Caco-2 (cell line): ENCODE results near the gene EZR. TPM values are rescaled to one million over a fixed set of nuclear protein-coding genes. Genes with fewer than 3 reads are reported as not detected.
A peak's percentile ranks its signal among the peaks of the same experiment; 100 is the strongest.

Source experiments
- BruUV-seq: library from RNA; stranded (reverse); fragments of 400-500 nt; replicated peaks from 2 replicates; lab custom pipeline; 2021; lab: Mats Ljungman, UMichigan
- CTCF ChIA-PET: fragments of 300-600 bp; sonication (Branson Sonifier 250); formaldehyde crosslinking; loops from one replicate; lab custom pipeline; 2022; ENCODE audit warnings: antibody characterized with exemption; lab: Charles Lee
- POLR2A ChIA-PET: fragments of 300-600 bp; sonication (Branson Sonifier 250); formaldehyde crosslinking; loops from one replicate; lab custom pipeline; 2022; ENCODE audit warnings: antibody characterized with exemption; lab: Charles Lee
- DNase-seq, 2 experiments: peaks; one replicate each; pipeline versions ENCODE4 v3.0.0 to v3.0.0-alpha.2; 2020 to 2022
- H3K27me3 ChIP-seq: replicated peaks from 2 replicates; pipeline ENCODE4 v1.6.0; 2011; ENCODE audit warnings: low read length; ENCODE audit not compliant: control insufficient read depth, insufficient read depth
- H3K36me3 ChIP-seq: 2 replicates; pipeline ENCODE4 v1.5.1; 2011; ENCODE audit warnings: low read length; ENCODE audit not compliant: control insufficient read depth, insufficient read depth
- H3K4me1 ChIP-seq: fragments of 250-450 bp; sonication (Bioruptor Pico); 2 replicates; pipeline ENCODE4 v1.5.1; 2020; ENCODE audit warnings: mild to moderate bottlenecking
- H3K4me3 ChIP-seq: 2 replicates; pipeline ENCODE4 v1.5.1; 2011; ENCODE audit warnings: low read depth, mild to moderate bottlenecking, control low read depth, low read length
- H3K9me3 ChIP-seq: fragments of 250-450 bp; sonication (Bioruptor Pico); 2 replicates; pipeline ENCODE4 v1.5.1; 2020; ENCODE audit warnings: mild to moderate bottlenecking, moderate library complexity
- H3K27ac Mint-ChIP-seq: one replicate; pipeline ENCODE4 v1.8.0; 2022; ENCODE audit warnings: mixed read lengths; ENCODE audit not compliant: unreplicated experiment
- H3K27me3 Mint-ChIP-seq: one replicate; pipeline ENCODE4 v1.8.0; 2022; ENCODE audit warnings: mixed read lengths; ENCODE audit not compliant: insufficient read depth, unreplicated experiment
- H3K36me3 Mint-ChIP-seq: one replicate; pipeline ENCODE4 v1.8.0; 2022; ENCODE audit warnings: mild to moderate bottlenecking, mixed read lengths; ENCODE audit not compliant: insufficient read depth, unreplicated experiment
- H3K4me1 Mint-ChIP-seq: one replicate; pipeline ENCODE4 v1.8.0; 2022; ENCODE audit warnings: low read depth, mixed read lengths; ENCODE audit not compliant: unreplicated experiment
- H3K4me3 Mint-ChIP-seq: one replicate; pipeline ENCODE4 v1.8.0; 2022; ENCODE audit warnings: mild to moderate bottlenecking, moderate library complexity, mixed read lengths; ENCODE audit not compliant: unreplicated experiment
- H3K9me3 Mint-ChIP-seq: one replicate; pipeline ENCODE4 v1.8.0; 2022; ENCODE audit warnings: mixed read lengths; ENCODE audit not compliant: unreplicated experiment
- intact Hi-C: fragments of 100-400 bp; cut with micrococcal nuclease; formaldehyde crosslinking; loops from one replicate; pipeline ENCODE4 v1.10.0; 2022; ENCODE audit not compliant: unreplicated experiment
- total RNA-seq: library from RNA; stranded (reverse); gene quantifications from 2 replicates; pipeline ENCODE4 v1.2.3, GENCODE V29; 2022
- TF ChIP-seq, protein P1 (sequence below), 2 experiments: fragments of 200-600 bp in 1 of 2; IDR thresholded peaks; 1 replicate in 1 of 2; 2 replicates in 1 of 2; pipeline versions ENCODE4 v1.5.1 to v1.8.0; 2011 to 2022; ENCODE audit warnings: antibody characterized with exemption in 1 of 2, control low read depth in 1 of 2, inconsistent platforms in 1 of 2, low read depth in 1 of 2, low read length in 1 of 2, mild to moderate bottlenecking in 1 of 2, moderate library complexity in 1 of 2; ENCODE audit not compliant: insufficient read depth in 1 of 2, severe bottlenecking in 1 of 2, unreplicated experiment in 1 of 2

The EZR gene
- total RNA-seq, 1 experiment from 2014 or later, result 290 TPM

GRCh38 chr6:158817728-158818580 is 1.2 kb downstream of the EZR start:
- BruUV-seq, result TSS peak; percentile 55
- peak; percentile 78 to 91 for DNase-seq
- Histone ChIP-seq H3K4me3 (peak overlapping the region; percentile 71), H3K9me3 (no peaks in the 10 kb centered on the region), H3K4me1 (peaks cover 43% of the 10 kb centered on the region), H3K36me3 (peaks cover 12% of the 10 kb centered on the region), H3K27me3 (no peaks in the 10 kb centered on the region; the same call in 1 of the 2 replicates)
- POLR2A ChIA-PET, result interaction anchor here (0.6 to 2.2 kb wide), 2 partner anchors 9 to 51 kb away, joined by 3 to 19 read pairs; no protein-coding TSS in a partner anchor
- Mint-ChIP-seq H3K9me3 (no peaks in the 10 kb centered on the region), H3K27me3 (no peaks in the 10 kb centered on the region), H3K4me3 (peak overlapping the region; percentile 89), H3K4me1 (peaks cover 24% of the 10 kb centered on the region), H3K36me3 (peaks cover 73% of the 10 kb centered on the region), H3K27ac (peak overlapping the region; percentile 95)
- TF ChIP-seq, protein P1, sequence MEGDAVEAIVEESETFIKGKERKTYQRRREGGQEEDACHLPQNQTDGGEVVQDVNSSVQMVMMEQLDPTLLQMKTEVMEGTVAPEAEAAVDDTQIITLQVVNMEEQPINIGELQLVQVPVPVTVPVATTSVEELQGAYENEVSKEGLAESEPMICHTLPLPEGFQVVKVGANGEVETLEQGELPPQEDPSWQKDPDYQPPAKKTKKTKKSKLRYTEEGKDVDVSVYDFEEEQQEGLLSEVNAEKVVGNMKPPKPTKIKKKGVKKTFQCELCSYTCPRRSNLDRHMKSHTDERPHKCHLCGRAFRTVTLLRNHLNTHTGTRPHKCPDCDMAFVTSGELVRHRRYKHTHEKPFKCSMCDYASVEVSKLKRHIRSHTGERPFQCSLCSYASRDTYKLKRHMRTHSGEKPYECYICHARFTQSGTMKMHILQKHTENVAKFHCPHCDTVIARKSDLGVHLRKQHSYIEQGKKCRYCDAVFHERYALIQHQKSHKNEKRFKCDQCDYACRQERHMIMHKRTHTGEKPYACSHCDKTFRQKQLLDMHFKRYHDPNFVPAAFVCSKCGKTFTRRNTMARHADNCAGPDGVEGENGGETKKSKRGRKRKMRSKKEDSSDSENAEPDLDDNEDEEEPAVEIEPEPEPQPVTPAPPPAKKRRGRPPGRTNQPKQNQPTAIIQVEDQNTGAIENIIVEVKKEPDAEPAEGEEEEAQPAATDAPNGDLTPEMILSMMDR (IDR thresholded peaks at IDR 0.05; ENCODE audit: insufficient read depth in 1 of 2, low read depth in 1 of 2, low read length in 1 of 2, severe bottlenecking in 1 of 2, unreplicated experiment in 1 of 2), result no peak
- intact Hi-C loops, result loop anchor here (1.0 kb wide), 1 partner anchor 114 kb away; no protein-coding TSS in a partner anchor
- CTCF ChIA-PET, result no interaction called here

DNA sequence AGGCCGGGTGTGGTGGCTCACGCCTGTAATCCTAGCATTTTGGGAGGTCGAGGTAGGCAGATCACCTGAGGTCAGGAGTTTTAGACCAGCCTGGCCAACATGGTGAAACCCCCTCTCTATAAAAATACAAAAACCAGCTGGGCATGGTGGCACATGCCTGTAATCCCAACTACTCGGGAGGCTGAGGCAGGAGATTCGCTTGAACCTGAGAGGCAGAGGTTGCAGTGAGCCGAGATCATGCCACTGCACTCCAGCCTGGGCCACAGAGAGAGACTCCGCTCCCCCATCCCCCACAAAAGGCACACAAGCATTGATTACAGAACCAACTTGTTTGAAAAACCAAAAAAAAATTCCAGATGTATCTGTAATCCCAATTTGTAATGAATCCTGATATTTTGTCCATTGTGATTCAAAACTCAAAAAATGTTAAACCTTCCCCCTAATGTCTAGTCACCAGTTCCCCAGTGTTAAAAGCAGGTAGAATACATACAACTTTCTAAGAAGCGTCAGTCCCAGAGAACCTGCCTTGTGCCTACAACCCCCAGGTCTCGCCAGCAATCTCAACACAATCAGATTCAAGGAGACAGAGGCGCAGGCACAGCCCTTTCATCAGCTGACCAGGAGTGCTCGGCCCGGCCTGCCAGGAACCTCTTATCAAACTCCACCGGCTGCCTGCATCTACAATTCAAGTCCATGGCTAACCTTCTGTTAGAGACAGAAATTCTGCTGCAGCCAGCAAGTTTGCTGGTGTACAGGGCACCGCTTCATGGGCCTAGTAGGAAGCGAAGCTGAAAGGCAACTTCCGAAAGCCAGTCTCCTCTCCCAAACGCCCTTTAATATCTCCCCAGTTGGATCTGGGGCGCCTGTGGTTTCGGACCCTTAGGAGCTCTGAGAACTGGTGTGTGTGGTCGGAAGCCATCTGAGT is 2.1 kb downstream of the EZR start:
- Mint-ChIP-seq H3K9me3 (no peaks in the 10 kb centered on the region), H3K4me3 (peak overlapping the region; percentile 89), H3K27me3 (no peaks in the 10 kb centered on the region), H3K27ac (peak overlapping the region; percentile 95), H3K4me1 (peaks cover 30% of the 10 kb centered on the region), H3K36me3 (peaks cover 82% of the 10 kb centered on the region)
- ChIA-PET POLR2A (interaction anchor here (0.6 to 2.2 kb wide), 2 partner anchors 9 to 52 kb away, joined by 3 to 19 read pairs; no protein-coding TSS in a partner anchor), CTCF (no interaction called here)
- peak; percentile 41 to 50 for DNase-seq
- Histone ChIP-seq H3K9me3 (no peaks in the 10 kb centered on the region), H3K27me3 (no peaks in the 10 kb centered on the region; the same call in 1 of the 2 replicates), H3K36me3 (peaks cover 12% of the 10 kb centered on the region), H3K4me3 (peak overlapping the region; percentile 71), H3K4me1 (peaks cover 51% of the 10 kb centered on the region)
- intact Hi-C loops, result no loop called here
- TF ChIP-seq, protein P1 (IDR thresholded peaks at IDR 0.05; ENCODE audit: insufficient read depth in 1 of 2, low read depth in 1 of 2, low read length in 1 of 2, severe bottlenecking in 1 of 2, unreplicated experiment in 1 of 2), result no peak
- BruUV-seq, result no TSS peak

DNA sequence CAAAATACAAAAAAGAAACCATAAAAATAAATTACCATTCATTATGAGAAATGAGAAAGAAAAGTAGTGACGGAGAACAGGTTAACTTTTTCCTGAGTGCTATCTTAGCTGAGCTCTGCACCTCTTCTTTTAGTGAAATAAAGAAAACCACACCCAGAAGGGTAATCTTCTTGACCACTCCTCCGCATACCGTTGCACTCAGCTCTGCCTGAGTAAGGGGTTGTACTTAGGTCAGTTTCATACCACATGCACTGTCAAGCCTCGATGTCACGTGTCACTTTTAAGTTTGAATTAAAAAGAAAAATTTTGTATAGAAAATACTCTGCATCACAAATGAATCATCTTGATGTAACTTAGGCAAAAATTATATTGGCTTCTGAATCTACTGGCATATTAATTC is 2.8 kb downstream of the EZR start:
- TF ChIP-seq, protein P1 (IDR thresholded peaks at IDR 0.05; ENCODE audit: insufficient read depth in 1 of 2, low read depth in 1 of 2, low read length in 1 of 2, severe bottlenecking in 1 of 2, unreplicated experiment in 1 of 2), result no peak
- POLR2A ChIA-PET, result interaction anchor here (2.2 kb wide), 1 partner anchor 53 kb away, joined by 19 read pairs; no protein-coding TSS in a partner anchor
- no peaks in the 10 kb centered on the region for H3K27me3 Mint-ChIP-seq
- no TSS peak for BruUV-seq
- no peaks in the 10 kb centered on the region for H3K9me3 ChIP-seq
- peaks cover 89% of the 10 kb centered on the region for H3K36me3 Mint-ChIP-seq
- peak; percentile 56 for DNase-seq
- no peaks in the 10 kb centered on the region; the same call in 1 of the 2 replicates for H3K27me3 ChIP-seq
- H3K9me3 Mint-ChIP-seq, result no peaks in the 10 kb centered on the region
- peaks cover 55% of the 10 kb centered on the region for H3K4me1 ChIP-seq
- H3K4me3 ChIP-seq, result peak overlapping the region; percentile 71
- CTCF ChIA-PET, result no interaction called here
- H3K4me1 Mint-ChIP-seq, result peaks cover 30% of the 10 kb centered on the region
- H3K36me3 ChIP-seq, result peaks cover 12% of the 10 kb centered on the region
- H3K4me3 Mint-ChIP-seq, result peak overlapping the region; percentile 89
- peak overlapping the region; percentile 95 for H3K27ac Mint-ChIP-seq
- intact Hi-C loops, result no loop called here
